GM15510 (cell line): ENCODE measurements around the gene TSC1.

Source experiments
- POLR2A ChIP-seq: IDR thresholded peaks from 3 replicates; pipeline ENCODE4 v1.6.1; 2011; ENCODE audit warnings: borderline replicate concordance; ENCODE audit not compliant: insufficient read length; ENCODE audit errors: extremely low read depth

Gene TSC1

GRCh38 chr9:132983491-132984201 is 39.2 kb upstream of the TSC1 start:
- no peak for TF ChIP-seq POLR2A

GRCh38 chr9:132982458-132982857 is 38.0 kb upstream of the TSC1 start:
- TF ChIP-seq POLR2A: peak; percentile 25

- TF ChIP-seq POLR2A: no peak
These were observed 35.7 kb upstream of the TSC1 start for GRCh38 chr9:132980157-132980556.

- TF ChIP-seq POLR2A: no peak
These were observed 34.2 kb upstream of the TSC1 start, which contains the start of gene GFI1B for GRCh38 chr9:132978451-132979131. TSS of gene GFI1B (plus strand) at chr9:132978694. CDS start at chr9:132986679, 7,985 bp downstream.

- TF ChIP-seq POLR2A: no peak
These were observed 33.7 kb upstream of the TSC1 start for GRCh38 chr9:132978112-132978450.

- TF ChIP-seq POLR2A: no peak
These were observed 32.2 kb upstream of the TSC1 start for GRCh38 chr9:132976571-132976970.

GRCh38 chr9:132975961-132976360 is 31.5 kb upstream of the TSC1 start:
- no peak for TF ChIP-seq POLR2A

- no peak for TF ChIP-seq POLR2A
These were observed 29.3 kb upstream of the TSC1 start for GRCh38 chr9:132973713-132974112.

- TF ChIP-seq POLR2A: no peak
These were observed 28.8 kb upstream of the TSC1 start for GRCh38 chr9:132973166-132973565.

GRCh38 chr9:132970324-132971062 is 26.1 kb upstream of the TSC1 start:
- no peak for TF ChIP-seq POLR2A

- TF ChIP-seq POLR2A: no peak
These were observed 25.4 kb upstream of the TSC1 start for GRCh38 chr9:132969783-132970182.

GRCh38 chr9:132965478-132965877 is 21.1 kb upstream of the TSC1 start:
- no peak for TF ChIP-seq POLR2A

GRCh38 chr9:132961002-132961401 is 16.6 kb upstream of the TSC1 start:
- no peak for TF ChIP-seq POLR2A

GRCh38 chr9:132957805-132958204 is 13.4 kb upstream of the TSC1 start:
- TF ChIP-seq POLR2A: no peak

GRCh38 chr9:132955768-132956167 is 11.4 kb upstream of the TSC1 start:
- TF ChIP-seq POLR2A: no peak
